Caco-2 (cell line): ENCODE measurements around the gene NASP. TPM values are rescaled to one million over a fixed set of nuclear protein-coding genes. Genes with fewer than 3 reads are reported as not detected.

Source experiments
- BruUV-seq: library from RNA; stranded (reverse); fragments of 400-500 nt; replicated peaks from 2 replicates; lab custom pipeline; 2021; lab: Mats Ljungman, UMichigan
- CTCF ChIA-PET: fragments of 300-600 bp; sonication (Branson Sonifier 250); formaldehyde crosslinking; loops from one replicate; lab custom pipeline; 2022; ENCODE audit warnings: antibody characterized with exemption; lab: Charles Lee
- POLR2A ChIA-PET: fragments of 300-600 bp; sonication (Branson Sonifier 250); formaldehyde crosslinking; loops from one replicate; lab custom pipeline; 2022; ENCODE audit warnings: antibody characterized with exemption; lab: Charles Lee
- DNase-seq, 2 experiments: peaks; one replicate each; pipeline versions ENCODE4 v3.0.0 to v3.0.0-alpha.2; 2020 to 2022
- H3K27me3 ChIP-seq: replicated peaks from 2 replicates; pipeline ENCODE4 v1.6.0; 2011; ENCODE audit warnings: low read length; ENCODE audit not compliant: control insufficient read depth, insufficient read depth
- H3K36me3 ChIP-seq: 2 replicates; pipeline ENCODE4 v1.5.1; 2011; ENCODE audit warnings: low read length; ENCODE audit not compliant: control insufficient read depth, insufficient read depth
- H3K4me1 ChIP-seq: fragments of 250-450 bp; sonication (Bioruptor Pico); 2 replicates; pipeline ENCODE4 v1.5.1; 2020; ENCODE audit warnings: mild to moderate bottlenecking
- H3K4me3 ChIP-seq: 2 replicates; pipeline ENCODE4 v1.5.1; 2011; ENCODE audit warnings: low read depth, mild to moderate bottlenecking, control low read depth, low read length
- H3K9me3 ChIP-seq: fragments of 250-450 bp; sonication (Bioruptor Pico); 2 replicates; pipeline ENCODE4 v1.5.1; 2020; ENCODE audit warnings: mild to moderate bottlenecking, moderate library complexity
- H3K27ac Mint-ChIP-seq: one replicate; pipeline ENCODE4 v1.8.0; 2022; ENCODE audit warnings: mixed read lengths; ENCODE audit not compliant: unreplicated experiment
- H3K27me3 Mint-ChIP-seq: one replicate; pipeline ENCODE4 v1.8.0; 2022; ENCODE audit warnings: mixed read lengths; ENCODE audit not compliant: insufficient read depth, unreplicated experiment
- H3K36me3 Mint-ChIP-seq: one replicate; pipeline ENCODE4 v1.8.0; 2022; ENCODE audit warnings: mild to moderate bottlenecking, mixed read lengths; ENCODE audit not compliant: insufficient read depth, unreplicated experiment
- H3K4me1 Mint-ChIP-seq: one replicate; pipeline ENCODE4 v1.8.0; 2022; ENCODE audit warnings: low read depth, mixed read lengths; ENCODE audit not compliant: unreplicated experiment
- H3K4me3 Mint-ChIP-seq: one replicate; pipeline ENCODE4 v1.8.0; 2022; ENCODE audit warnings: mild to moderate bottlenecking, moderate library complexity, mixed read lengths; ENCODE audit not compliant: unreplicated experiment
- H3K9me3 Mint-ChIP-seq: one replicate; pipeline ENCODE4 v1.8.0; 2022; ENCODE audit warnings: mixed read lengths; ENCODE audit not compliant: unreplicated experiment
- intact Hi-C: fragments of 100-400 bp; cut with micrococcal nuclease; formaldehyde crosslinking; loops from one replicate; pipeline ENCODE4 v1.10.0; 2022; ENCODE audit not compliant: unreplicated experiment
- total RNA-seq: library from RNA; stranded (reverse); gene quantifications from 2 replicates; pipeline ENCODE4 v1.2.3, GENCODE V29; 2022
- TF ChIP-seq, protein P1 (sequence below), 2 experiments: fragments of 200-600 bp in 1 of 2; IDR thresholded peaks; 1 replicate in 1 of 2; 2 replicates in 1 of 2; pipeline versions ENCODE4 v1.5.1 to v1.8.0; 2011 to 2022; ENCODE audit warnings: antibody characterized with exemption in 1 of 2, control low read depth in 1 of 2, inconsistent platforms in 1 of 2, low read depth in 1 of 2, low read length in 1 of 2, mild to moderate bottlenecking in 1 of 2, moderate library complexity in 1 of 2; ENCODE audit not compliant: insufficient read depth in 1 of 2, severe bottlenecking in 1 of 2, unreplicated experiment in 1 of 2

NASP gene
- total RNA-seq, 1 experiment from 2014 or later: 183 TPM

DNA sequence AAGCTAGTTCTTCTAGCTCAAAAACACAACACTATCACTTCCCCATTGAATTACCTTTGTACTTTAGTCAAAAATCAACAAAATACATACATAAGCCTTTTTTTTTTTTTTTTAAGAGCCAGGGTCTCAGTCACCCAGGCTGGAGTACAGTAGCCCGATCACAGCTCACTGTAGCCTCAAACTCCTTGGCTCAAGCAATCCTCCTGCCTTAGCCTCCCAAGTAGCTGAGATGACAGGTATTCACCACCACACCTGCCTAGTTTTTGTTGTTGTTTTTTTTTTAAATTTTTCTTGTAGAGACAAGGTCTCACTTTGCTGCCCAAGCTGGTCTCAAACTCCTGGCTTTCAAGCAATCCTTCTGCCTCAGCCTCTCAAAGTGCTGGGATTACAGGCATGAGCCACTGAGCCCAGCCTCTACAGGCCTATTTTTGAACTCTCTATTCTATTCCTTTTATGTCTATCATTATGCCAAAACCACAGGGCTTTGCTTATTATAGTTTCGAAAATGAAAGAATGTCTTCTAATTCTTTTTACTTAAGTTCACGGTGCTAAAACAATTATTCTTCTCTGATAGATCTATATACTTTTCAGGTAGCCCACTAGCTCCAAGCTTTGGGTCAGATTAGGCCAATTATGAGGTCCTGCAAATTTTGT is 72.9 kb downstream of the NASP start:
- Mint-ChIP-seq H3K27ac (no peak overlapping the region), H3K4me3 (no peak overlapping the region), H3K9me3 (no peaks in the 10 kb centered on the region), H3K27me3 (no peaks in the 10 kb centered on the region), H3K4me1 (peaks cover 7% of the 10 kb centered on the region), H3K36me3 (peaks cover 57% of the 10 kb centered on the region)
- intact Hi-C loops: no loop called here
- Histone ChIP-seq H3K27me3 (no peaks in the 10 kb centered on the region), H3K4me3 (no peak overlapping the region), H3K36me3 (peaks cover 1% of the 10 kb centered on the region; the same call in 1 of the 2 replicates), H3K4me1 (peaks cover 7% of the 10 kb centered on the region; the same call in 1 of the 2 replicates), H3K9me3 (no peaks in the 10 kb centered on the region)
- TF ChIP-seq, protein P1, sequence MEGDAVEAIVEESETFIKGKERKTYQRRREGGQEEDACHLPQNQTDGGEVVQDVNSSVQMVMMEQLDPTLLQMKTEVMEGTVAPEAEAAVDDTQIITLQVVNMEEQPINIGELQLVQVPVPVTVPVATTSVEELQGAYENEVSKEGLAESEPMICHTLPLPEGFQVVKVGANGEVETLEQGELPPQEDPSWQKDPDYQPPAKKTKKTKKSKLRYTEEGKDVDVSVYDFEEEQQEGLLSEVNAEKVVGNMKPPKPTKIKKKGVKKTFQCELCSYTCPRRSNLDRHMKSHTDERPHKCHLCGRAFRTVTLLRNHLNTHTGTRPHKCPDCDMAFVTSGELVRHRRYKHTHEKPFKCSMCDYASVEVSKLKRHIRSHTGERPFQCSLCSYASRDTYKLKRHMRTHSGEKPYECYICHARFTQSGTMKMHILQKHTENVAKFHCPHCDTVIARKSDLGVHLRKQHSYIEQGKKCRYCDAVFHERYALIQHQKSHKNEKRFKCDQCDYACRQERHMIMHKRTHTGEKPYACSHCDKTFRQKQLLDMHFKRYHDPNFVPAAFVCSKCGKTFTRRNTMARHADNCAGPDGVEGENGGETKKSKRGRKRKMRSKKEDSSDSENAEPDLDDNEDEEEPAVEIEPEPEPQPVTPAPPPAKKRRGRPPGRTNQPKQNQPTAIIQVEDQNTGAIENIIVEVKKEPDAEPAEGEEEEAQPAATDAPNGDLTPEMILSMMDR (IDR thresholded peaks at IDR 0.05; ENCODE audit: insufficient read depth in 1 of 2, low read depth in 1 of 2, low read length in 1 of 2, severe bottlenecking in 1 of 2, unreplicated experiment in 1 of 2): no peak
- no TSS peak for BruUV-seq
- ChIA-PET CTCF (interaction anchor here (1.0 kb wide), 1 partner anchor 32 kb away, joined by 4 read pairs; no protein-coding TSS in a partner anchor), POLR2A (no interaction called here)
- no peak for DNase-seq

DNA sequence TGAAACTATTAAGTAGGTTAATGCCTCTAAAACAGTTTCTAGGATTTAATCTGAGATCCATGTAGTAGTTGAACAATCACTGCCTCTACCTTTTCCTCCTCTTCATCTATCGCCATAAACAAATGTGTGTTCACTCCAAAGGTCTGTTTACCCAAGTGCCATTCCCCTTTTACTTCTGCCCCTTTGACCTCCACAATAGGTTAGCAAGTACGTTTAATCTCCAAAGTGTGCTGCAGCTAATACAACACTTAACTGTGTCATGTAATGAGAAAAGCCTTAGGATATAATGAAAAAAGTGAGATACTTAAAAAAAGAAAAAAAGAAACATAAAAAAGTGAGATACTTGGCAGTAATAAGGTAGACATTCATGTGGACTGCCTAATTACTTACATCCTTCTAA is 74.3 kb downstream of the NASP start:
- peaks cover 7% of the 10 kb centered on the region; the same call in 1 of the 2 replicates for H3K4me1 ChIP-seq
- H3K9me3 Mint-ChIP-seq: no peaks in the 10 kb centered on the region
- POLR2A ChIA-PET: no interaction called here
- no peak overlapping the region for H3K4me3 Mint-ChIP-seq
- DNase-seq: peak in 1 of 2 experiments; percentile 20
- CTCF ChIA-PET: no interaction called here
- 0 out of 2 replicates have a peak, but pooled peaks cover 1% of the 10 kb centered on the region for H3K36me3 ChIP-seq
- no peak overlapping the region for H3K27ac Mint-ChIP-seq
- no peak overlapping the region for H3K4me3 ChIP-seq
- intact Hi-C loops: no loop called here
- peaks cover 7% of the 10 kb centered on the region for H3K4me1 Mint-ChIP-seq
- no peaks in the 10 kb centered on the region for H3K9me3 ChIP-seq
- no peaks in the 10 kb centered on the region for H3K27me3 ChIP-seq
- peaks cover 51% of the 10 kb centered on the region for H3K36me3 Mint-ChIP-seq
- BruUV-seq: no TSS peak
- TF ChIP-seq, protein P1 (IDR thresholded peaks at IDR 0.05; ENCODE audit: insufficient read depth in 1 of 2, low read depth in 1 of 2, low read length in 1 of 2, severe bottlenecking in 1 of 2, unreplicated experiment in 1 of 2): no peak
- H3K27me3 Mint-ChIP-seq: no peaks in the 10 kb centered on the region

DNA sequence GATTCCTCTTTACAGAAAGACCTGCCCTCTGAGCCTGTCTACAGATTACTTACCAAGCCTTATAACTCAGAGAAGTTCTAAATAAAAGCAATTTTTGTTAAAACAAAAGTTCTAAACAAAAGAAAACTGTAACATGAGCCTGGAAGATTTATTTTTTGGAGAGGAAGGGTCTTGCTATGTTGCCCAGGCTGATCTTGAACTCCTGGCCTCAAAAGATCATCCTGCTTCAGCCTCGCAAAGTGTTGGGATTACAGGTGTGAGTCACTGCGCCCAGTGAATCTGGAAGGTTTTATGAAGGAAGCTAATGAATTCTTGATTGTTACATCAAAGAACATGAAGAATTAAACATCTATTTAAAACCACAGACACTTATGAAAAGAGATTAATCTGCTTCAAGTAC is 75.4 kb downstream of the NASP start:
- no peaks in the 10 kb centered on the region for H3K9me3 Mint-ChIP-seq
- peaks cover 54% of the 10 kb centered on the region for H3K36me3 Mint-ChIP-seq
- no peak overlapping the region for H3K27ac Mint-ChIP-seq
- CTCF ChIA-PET: no interaction called here
- TF ChIP-seq, protein P1 (IDR thresholded peaks at IDR 0.05; ENCODE audit: insufficient read depth in 1 of 2, low read depth in 1 of 2, low read length in 1 of 2, severe bottlenecking in 1 of 2, unreplicated experiment in 1 of 2): no peak
- no peaks in the 10 kb centered on the region for H3K9me3 ChIP-seq
- POLR2A ChIA-PET: no interaction called here
- no peaks in the 10 kb centered on the region for H3K27me3 Mint-ChIP-seq
- intact Hi-C loops: no loop called here
- H3K27me3 ChIP-seq: no peaks in the 10 kb centered on the region
- peaks cover 7% of the 10 kb centered on the region for H3K4me1 Mint-ChIP-seq
- DNase-seq: no peak
- no peak overlapping the region for H3K4me3 ChIP-seq
- no peak overlapping the region for H3K4me3 Mint-ChIP-seq
- H3K4me1 ChIP-seq: peaks cover 7% of the 10 kb centered on the region; the same call in 1 of the 2 replicates
- no TSS peak for BruUV-seq
- H3K36me3 ChIP-seq: 0 out of 2 replicates have a peak, but pooled peaks cover 1% of the 10 kb centered on the region
